HG02588 (cell line): ENCODE data around the gene BCAR3.
A peak's percentile ranks its signal among the peaks of the same experiment; 100 is the strongest.

Experiments used
- ATAC-seq: cut with Tn5 transposase; IDR thresholded peaks from one replicate; pipeline ENCODE4 v1.9.1; 2021; ENCODE audit warnings: mild to moderate bottlenecking, moderate library complexity; ENCODE audit not compliant: unreplicated experiment

Gene BCAR3

DNA sequence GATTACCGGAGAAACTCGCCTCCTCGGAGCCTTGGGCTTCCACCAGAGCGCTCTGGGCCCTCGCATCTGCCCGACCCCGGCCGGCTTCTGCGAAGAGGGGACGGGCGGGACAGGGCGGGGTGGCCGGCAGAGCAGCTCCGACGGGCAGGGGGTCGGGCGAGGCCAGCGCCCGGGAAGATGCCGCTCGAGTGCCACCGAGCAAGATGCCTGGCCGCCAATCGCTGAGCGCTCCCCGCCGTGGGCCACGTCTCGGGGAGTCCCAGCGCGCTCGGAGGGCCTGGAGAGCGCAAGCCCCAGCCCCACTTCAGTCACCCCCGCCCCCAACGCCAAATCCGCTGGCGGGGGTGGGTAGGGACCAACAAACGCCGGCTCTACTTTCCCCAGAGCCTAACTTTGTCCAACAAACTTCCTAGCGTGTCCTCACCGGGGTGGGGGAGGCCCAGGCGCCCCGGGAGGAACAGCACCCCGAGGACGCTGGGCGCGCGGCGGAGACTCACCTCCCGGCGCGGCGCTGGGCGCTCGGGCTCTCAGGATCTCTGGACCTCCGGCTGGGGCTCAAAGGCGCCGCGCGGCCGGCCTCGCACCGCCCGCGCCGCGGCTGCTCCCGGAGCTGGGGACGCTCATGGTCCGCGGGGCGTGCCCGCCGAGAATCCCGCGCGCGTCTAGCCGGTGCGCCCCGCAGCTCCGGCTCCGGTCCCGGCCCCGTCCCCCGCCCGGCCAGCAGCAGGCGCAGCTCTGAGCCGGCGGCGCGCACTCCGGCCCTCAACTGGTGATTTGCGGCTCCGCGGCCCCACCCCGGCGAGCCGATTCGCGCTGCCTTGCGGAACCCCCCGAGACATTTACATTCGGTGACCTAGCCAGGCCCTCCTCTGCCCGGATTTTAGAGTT lies at the start of gene BCAR3:
Gene BCAR3, minus strand, starts transcription at position 737 of the 888 bp plus-strand sequence. CDS start 6,907 bp downstream, outside the sequence.
- ATAC-seq = peak; percentile 70

DNA sequence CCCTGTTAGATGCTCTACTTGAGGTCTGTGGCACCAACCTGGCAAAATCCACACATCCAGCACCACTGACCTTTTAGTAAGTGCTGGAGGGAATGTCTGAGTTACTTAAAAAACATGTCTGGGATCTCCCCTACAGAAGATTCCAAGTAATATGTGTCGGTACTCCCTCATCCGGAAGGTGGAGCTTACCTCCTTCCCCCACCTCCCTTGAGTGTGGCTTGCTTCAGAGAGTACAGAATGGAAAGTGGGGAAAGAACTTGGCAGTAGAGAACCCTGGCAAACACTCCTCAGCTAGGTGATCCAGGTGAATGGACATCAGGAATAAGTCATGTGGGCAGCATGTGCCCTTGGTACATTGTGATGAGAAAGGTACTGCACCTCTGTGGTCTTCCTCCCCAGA lies 49.0 kb upstream of the BCAR3 start:
- no peak for ATAC-seq

DNA sequence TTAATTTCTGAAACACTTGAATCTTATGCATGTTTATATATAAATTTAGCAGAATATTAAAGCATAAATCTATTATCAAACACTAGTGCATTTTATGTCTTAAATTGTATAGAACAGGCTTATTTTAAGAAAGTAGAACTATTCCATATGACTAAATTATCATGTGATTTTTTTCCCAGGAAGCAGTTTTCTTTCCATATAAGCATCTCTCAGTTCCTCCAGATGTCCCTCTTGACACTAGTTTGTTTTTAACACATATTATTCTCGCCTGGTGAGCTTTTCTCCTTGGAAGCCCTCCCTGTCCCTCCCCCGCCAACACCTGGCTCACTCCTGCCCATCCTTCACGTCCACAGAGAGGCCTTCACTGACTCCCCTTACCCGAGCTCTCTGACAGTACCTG lies 48.3 kb upstream of the BCAR3 start:
- no peak for ATAC-seq

GRCh38 chr1:93729502-93729901 lies 47.9 kb upstream of the BCAR3 start:
- peak; percentile 50 for ATAC-seq

GRCh38 chr1:93728480-93729131 lies 47.0 kb upstream of the BCAR3 start:
- no peak for ATAC-seq

GRCh38 chr1:93723733-93724270 lies 42.2 kb upstream of the BCAR3 start:
- no peak for ATAC-seq

- ATAC-seq = no peak
Observed at GRCh38 chr1:93723110-93723509, 41.5 kb upstream of the BCAR3 start.

DNA sequence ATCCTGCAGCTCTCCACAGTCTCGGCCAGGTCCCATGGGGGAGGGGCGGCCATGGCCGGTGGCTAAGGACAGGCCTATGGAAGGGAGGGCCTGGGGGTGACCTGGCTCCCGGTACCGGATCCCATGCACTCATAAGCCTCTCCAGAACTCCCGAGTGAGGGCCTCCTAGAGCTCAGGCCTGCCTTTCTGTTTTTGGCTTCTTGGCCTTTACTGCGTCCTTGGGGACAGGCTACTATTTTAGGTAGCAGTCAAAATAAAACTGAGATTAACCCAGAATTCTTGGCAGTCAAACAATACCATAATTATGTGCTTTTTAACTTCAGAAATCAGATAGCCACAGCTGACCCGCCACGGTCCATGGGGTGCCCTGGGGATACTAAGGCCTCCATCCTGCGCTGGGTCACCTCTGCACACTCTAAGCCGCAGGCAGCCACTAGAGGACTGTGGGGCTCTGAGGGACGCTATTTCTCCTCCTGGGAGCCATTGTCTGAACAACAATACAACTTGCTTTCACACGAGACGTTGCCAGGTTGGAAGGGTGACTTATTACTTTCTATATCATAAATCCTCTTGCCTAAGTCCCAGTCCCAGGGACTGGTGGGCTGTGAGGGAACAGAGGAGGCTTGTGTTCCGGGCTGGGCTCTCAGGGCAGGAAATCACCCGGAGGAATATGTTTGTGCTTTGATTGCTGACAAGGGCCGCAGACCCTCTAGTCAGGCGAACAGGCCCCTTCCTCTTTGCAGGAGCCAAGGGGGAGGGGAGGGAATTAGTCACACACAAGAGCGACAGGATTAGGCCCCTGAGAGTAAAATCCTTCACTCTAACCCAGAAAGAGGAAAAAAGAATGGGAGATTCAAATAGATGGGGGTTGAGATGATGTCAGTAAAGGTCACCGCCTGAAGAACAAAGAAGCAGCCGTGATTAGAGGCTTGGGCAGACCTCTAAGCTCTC lies 40.7 kb upstream of the BCAR3 start:
- no peak for ATAC-seq

DNA sequence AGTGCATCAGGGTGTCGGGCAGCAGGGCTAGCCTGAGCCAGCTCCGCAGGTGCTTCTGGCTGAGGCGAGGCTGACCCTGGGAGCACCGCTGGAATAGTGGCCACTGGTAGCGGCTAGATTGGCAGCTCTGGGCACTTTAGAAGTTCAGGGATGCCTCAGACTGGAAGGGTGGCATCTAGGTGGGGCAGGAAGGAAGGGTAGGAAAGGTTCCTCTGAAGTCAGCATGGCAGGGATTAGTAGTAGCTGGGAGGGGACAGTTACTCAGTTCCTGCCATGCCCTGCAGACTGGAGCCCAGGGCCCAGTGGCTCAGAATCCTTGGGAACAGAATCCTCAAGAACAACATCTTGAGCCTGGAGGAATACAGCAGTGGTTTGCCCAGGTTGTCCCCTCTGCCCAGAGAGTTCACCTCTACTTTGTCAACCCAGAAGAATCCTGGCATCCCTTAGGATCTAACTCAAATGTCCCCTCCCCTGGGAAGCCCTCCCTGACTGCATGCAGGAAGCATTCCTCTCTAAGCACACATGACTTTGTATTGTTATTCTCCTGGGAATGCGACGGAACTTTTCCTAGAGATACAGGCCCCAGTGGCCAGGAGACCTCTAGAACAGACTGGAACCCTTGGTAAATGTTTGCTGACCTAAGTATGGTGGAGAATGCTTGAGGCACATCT lies 39.5 kb upstream of the BCAR3 start:
- ATAC-seq = no peak

- ATAC-seq = no peak
Observed at GRCh38 chr1:93717640-93718039, 36.0 kb upstream of the BCAR3 start.

GRCh38 chr1:93716941-93717368 lies 35.3 kb upstream of the BCAR3 start:
- no peak for ATAC-seq

DNA sequence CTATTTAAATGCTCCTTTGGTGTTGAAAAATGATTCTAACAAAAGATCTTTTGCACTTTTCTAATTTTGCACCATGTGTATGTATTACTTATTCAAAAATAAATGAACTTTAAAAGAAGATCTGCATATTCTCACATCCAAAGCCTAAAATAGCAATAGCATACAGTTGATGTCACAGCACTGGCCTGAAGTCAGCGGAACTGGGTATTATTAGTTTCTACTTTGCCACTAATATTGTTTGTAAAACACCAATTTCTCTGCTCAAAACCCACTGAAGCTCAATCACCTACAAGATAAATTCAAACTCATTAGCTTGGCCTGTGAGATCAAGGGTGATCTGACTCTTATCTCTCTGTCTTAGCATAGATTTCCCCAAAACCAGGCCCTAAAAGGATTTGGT lies 34.5 kb upstream of the BCAR3 start:
- ATAC-seq = no peak

- peak; percentile 50 for ATAC-seq
Observed at GRCh38 chr1:93715529-93716126, 34.0 kb upstream of the BCAR3 start.

GRCh38 chr1:93714356-93714755 lies 32.7 kb upstream of the BCAR3 start:
- no peak for ATAC-seq

GRCh38 chr1:93713341-93713740 lies 31.7 kb upstream of the BCAR3 start:
- ATAC-seq = no peak

- ATAC-seq = no peak
Observed at GRCh38 chr1:93712741-93713140, 31.1 kb upstream of the BCAR3 start.

DNA sequence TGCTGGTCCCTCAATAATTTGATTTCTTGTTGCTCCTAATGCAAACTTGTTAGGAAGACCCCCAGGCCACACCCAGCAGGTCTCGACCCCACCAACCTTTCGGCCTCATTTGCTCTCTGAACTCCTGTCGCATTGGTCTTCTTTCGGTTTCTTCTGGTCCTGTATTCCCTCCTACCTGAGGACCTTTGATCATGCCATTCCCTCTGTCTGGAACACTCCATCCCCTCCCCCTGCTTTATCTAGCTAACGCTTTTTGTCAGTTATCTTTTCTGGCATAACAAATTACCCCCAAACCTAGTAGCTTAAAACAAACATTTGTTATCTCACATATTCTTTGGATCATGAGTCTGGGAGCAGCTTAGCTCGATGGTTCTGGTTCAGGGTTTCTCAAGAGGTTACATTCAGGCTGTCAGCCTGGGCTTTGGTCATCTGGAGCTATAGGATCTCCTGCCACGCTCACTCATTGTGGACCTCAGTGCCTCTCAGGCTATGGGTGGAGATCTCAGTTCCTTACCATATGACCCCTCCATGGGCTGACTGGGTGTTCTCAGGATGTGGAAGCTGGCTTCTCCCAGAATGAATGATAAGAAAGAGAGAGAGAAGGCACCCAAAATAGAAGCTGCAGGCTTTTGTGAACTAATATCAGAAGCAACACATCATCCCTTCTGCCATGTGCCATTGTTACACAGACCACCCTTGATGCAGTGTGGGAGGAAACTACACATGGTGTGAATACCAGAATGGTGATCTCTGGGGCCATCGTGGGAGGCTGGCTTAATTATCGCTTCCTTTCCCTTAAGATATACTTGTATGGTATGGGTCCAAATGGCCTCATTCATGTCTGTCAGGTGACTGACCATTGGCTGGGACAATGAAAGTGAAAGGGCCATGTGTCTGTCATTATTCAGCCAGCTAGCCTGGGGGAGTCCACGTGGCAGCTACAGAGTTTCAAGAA lies 29.1 kb upstream of the BCAR3 start:
- ATAC-seq = no peak

DNA sequence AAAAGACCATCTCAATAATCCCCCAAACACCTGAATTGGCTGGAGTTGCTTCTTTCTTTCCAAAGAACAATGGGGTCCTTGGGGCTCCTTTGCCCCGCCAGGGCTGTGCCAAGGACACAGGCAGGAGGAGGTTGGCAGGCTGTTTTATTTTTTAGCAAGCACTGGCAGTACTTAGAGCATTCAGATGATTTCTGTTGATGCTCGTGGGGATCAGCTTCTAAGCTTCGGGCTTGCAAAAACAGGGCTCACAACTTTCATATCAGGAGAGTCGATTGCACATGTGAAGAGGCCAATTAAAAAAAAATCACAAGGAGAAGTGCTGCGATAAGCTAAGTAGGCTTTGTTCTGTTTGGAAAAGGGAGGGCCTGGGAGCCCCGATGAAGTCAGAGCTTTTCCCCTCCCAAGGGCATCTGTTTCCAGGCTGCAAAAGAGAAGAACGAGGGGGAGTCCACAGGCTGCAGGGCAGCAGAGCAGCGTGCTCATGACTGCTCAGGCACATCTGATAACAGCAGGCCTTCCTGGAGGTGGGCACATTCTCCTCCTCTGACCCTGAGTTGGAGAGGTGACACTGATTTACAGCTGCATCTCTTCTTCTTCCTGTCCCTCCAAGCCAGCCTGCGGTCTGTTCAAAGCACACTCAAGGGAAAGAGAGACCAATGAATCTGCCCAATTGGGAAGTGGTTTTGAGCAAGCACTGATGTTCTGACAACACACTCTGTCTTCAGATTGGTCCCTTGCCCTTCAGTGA lies 27.3 kb upstream of the BCAR3 start:
- no peak for ATAC-seq
